Prostate gland (tissue), 2 donors: Measurements from ENCODE around the gene TRIM34. TPM values are rescaled to one million over a fixed set of nuclear protein-coding genes. Genes with fewer than 3 reads are reported as not detected.

ENCODE experiments used
- DNase-seq: peaks from one replicate; pipeline ENCODE4 v3.0.0-alpha.2; 2019; ENCODE audit warnings: low spot score
- H3K27ac ChIP-seq, 2 donors: fragments of 200-600 bp; sonication (generic); 2 replicates each; pipeline ENCODE4 v1.5.1; 2017 to 2019
- H3K27me3 ChIP-seq: fragments of 200-600 bp; sonication (generic); replicated peaks from 2 replicates; pipeline ENCODE4 v1.5.1; 2019; ENCODE audit not compliant: insufficient read depth
- H3K36me3 ChIP-seq, 2 donors: fragments of 200-600 bp; sonication (generic); 1 replicate in 1 of 2; 2 replicates in 1 of 2; pipeline versions ENCODE4 v1.5.1 to v1.8.1; 2017 to 2019
- H3K4me1 ChIP-seq: fragments of 200-600 bp; sonication (generic); replicated peaks from 2 replicates; pipeline ENCODE4 v1.5.1; 2019
- H3K4me3 ChIP-seq, 2 donors: fragments of 200-600 bp; sonication (generic); 2 replicates each; pipeline ENCODE4 v1.5.1; 2017 to 2019
- H3K9me3 ChIP-seq: fragments of 200-600 bp; sonication (generic); 2 replicates; pipeline ENCODE4 v1.5.1; 2017
- CTCF ChIP-seq, 4 experiments: fragments of 200-600 bp in 2 of 4; fragments of 450-650 bp in 2 of 4; sonication (generic) in 2 of 4; IDR thresholded peaks; 1 replicate in 3 of 4; 2 replicates in 1 of 4; pipeline ENCODE4 v1.5.1; 2016 to 2019; ENCODE audit warnings: antibody characterized with exemption in 4 of 4, mild to moderate bottlenecking in 2 of 4, moderate library complexity in 2 of 4
- POLR2A ChIP-seq: fragments of 450-650 bp; IDR thresholded peaks from one replicate; pipeline ENCODE4 v1.6.1; 2016; ENCODE audit warnings: antibody characterized with exemption, mild to moderate bottlenecking
- POLR2AphosphoS5 ChIP-seq: sonication (generic); formaldehyde crosslinking; IDR thresholded peaks from one replicate; pipeline ENCODE4 v1.6.1; 2017; ENCODE audit warnings: antibody characterized with exemption
- WGBS: methylation state at CpG from one replicate; pipeline ENCODE4 v1.1.5; 2018; 5-methylcytosine and 5-hydroxymethylcytosine counted together
- intact Hi-C: fragments of 100-400 bp; cut with DNase I; formaldehyde crosslinking; loops from one replicate; pipeline ENCODE4 v1.14.2; 2022
- total RNA-seq, 2 donors: library from RNA; depleted of rRNA; stranded (reverse); fragments of >200 nt; gene quantifications; one replicate each; pipeline ENCODE4 v1.1.0, GENCODE V29; 2016

Gene TRIM34
- total RNA-seq, 2 donors from 2014 or later = 10.3 to 15.5 TPM

- DNase-seq = no peak
- TF ChIP-seq POLR2A = no peak
- intact Hi-C loops = loop anchor here (10.0 kb wide), 1 partner anchor 63 kb away; the partner anchor contains the start of genes TRIM22 and TRIM5
- Histone ChIP-seq H3K4me1 (no peaks in the 10 kb centered on the region), H3K27me3 (no peaks in the 10 kb centered on the region), H3K36me3 (no peaks in the 10 kb centered on the region), H3K9me3 (no peaks in the 10 kb centered on the region), H3K27ac (no peak overlapping the region), H3K4me3 (no peak overlapping the region)
Measured at GRCh38 chr11:5621580-5621979, 3.2 kb upstream of the TRIM34 start.

DNA sequence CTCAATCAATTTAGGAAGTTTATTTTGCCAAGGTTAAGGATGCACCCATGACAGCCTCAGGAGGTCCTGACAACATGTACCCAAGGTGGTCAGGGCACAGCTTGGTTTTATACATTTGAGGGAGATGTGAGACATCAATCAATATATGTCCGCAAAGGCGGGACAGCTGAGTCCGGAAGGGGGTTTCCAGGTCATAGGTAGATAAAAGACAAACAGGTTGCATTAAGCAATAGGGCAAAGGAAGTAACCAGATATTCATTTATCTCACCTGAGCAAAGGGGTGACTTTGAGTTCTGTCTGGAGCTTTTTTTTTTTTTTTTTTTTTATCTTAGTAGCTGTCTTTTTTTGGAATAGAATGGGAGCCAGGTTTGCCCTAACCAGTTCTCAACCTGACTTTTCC, 2.0 kb upstream of the TRIM34 start:
- 96% methylated on average over 3 of the region's 3 CpGs for WGBS
- TF ChIP-seq CTCF (IDR thresholded peaks at IDR 0.05) = no peak
- TF ChIP-seq POLR2AphosphoS5 = no peak
- TF ChIP-seq POLR2A = no peak
- H3K27ac ChIP-seq = no peak overlapping the region
- intact Hi-C loops = loop anchor here (10.0 kb wide), 1 partner anchor 62 kb away; the partner anchor contains the start of genes TRIM22 and TRIM5
- no peaks in the 10 kb centered on the region for H3K9me3 ChIP-seq
- no peaks in the 10 kb centered on the region for H3K27me3 ChIP-seq
- no peaks in the 10 kb centered on the region for H3K4me1 ChIP-seq
- no peak overlapping the region for H3K4me3 ChIP-seq
- no peak for DNase-seq
- no peaks in the 10 kb centered on the region for H3K36me3 ChIP-seq

GRCh38 chr11:5625281-5625680, 480 bp downstream of the TRIM34 start:
- no peaks in the 10 kb centered on the region for H3K9me3 ChIP-seq
- DNase-seq = no peak

DNA sequence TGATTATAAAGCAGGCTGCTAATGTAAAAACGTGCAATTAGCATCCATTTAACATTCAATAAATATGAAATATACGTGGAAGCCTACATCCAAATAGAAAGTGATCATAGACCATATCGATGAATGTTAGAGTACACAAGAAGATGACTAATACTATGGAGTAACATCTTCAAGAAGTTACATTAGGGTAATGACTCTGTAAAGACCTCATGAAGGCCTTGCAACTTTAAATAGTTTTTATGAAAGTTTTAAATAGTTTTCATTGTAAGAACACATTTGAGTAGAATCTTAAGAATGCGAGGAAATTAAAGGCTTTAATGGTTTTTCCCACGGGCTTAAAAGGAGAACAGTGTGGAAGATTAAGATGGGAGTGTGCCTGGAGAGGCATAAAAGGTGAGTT, 1.4 kb downstream of the TRIM34 start:
- DNase-seq = no peak
- Histone ChIP-seq H3K27ac (no peak overlapping the region), H3K4me1 (no peaks in the 10 kb centered on the region), H3K9me3 (no peaks in the 10 kb centered on the region), H3K27me3 (no peaks in the 10 kb centered on the region), H3K4me3 (no peak overlapping the region), H3K36me3 (no peaks in the 10 kb centered on the region)
- intact Hi-C loops = loop anchor here (10.0 kb wide), 1 partner anchor 59 kb away; the partner anchor contains the start of genes TRIM22 and TRIM5
- 71% methylated on average over 5 of the region's 5 CpGs for WGBS
- TF ChIP-seq POLR2AphosphoS5 (no peak), POLR2A (no peak), CTCF (IDR thresholded peaks at IDR 0.05) (no peak)

More at GRCh38 chr11:5625281-5625680, 480 bp downstream of the TRIM34 start:
- no peaks in the 10 kb centered on the region for H3K4me1 ChIP-seq
- intact Hi-C loops = loop anchor here (10.0 kb wide), 1 partner anchor 60 kb away; the partner anchor contains the start of genes TRIM22 and TRIM5
- H3K4me3 ChIP-seq = peak overlapping the region; percentile 36 to 45
- whole genome bisulfite sequencing = 16% methylated on average over 4 of the region's 4 CpGs
- TF ChIP-seq CTCF (IDR thresholded peaks at IDR 0.05) = no peak
- no peak for TF ChIP-seq POLR2AphosphoS5
- no peak for TF ChIP-seq POLR2A
- H3K27ac ChIP-seq = peak overlapping the region; percentile 40 to 43
- no peaks in the 10 kb centered on the region for H3K27me3 ChIP-seq
- no peaks in the 10 kb centered on the region for H3K36me3 ChIP-seq

GRCh38 chr11:5631417-5631816, 6.6 kb downstream of the TRIM34 start:
- Histone ChIP-seq H3K27me3 (no peaks in the 10 kb centered on the region), H3K4me1 (no peaks in the 10 kb centered on the region), H3K27ac (no peak overlapping the region), H3K4me3 (no peak overlapping the region), H3K36me3 (no peaks in the 10 kb centered on the region), H3K9me3 (no peaks in the 10 kb centered on the region)
- no peak for TF ChIP-seq POLR2AphosphoS5
- no peak for TF ChIP-seq CTCF (IDR thresholded peaks at IDR 0.05)
- TF ChIP-seq POLR2A = no peak
- intact Hi-C loops = no loop called here
- WGBS = 86% methylated on average over 2 of the region's 2 CpGs
- no peak for DNase-seq
